Osteocyte (in vitro differentiated cells): Measurements from ENCODE around the gene FBXO47. TPM values are rescaled to one million over a fixed set of nuclear protein-coding genes. Genes with fewer than 3 reads are reported as not detected.
"Not testable (repeated sequence)": the region's sequence is repeated elsewhere in the genome, so short reads cannot be mapped to it uniquely, and the experiment has no call there.

Source experiments
- DNase-seq: peaks from one replicate; pipeline ENCODE4 v3.0.0; 2021; ENCODE audit warnings: mixed read lengths; ENCODE audit not compliant: unreplicated experiment; ENCODE audit errors: extremely low spot score
- H3K27ac Mint-ChIP-seq: one replicate; pipeline ENCODE4 v1.8.0; 2021; ENCODE audit warnings: mild to moderate bottlenecking, mixed read lengths; ENCODE audit not compliant: unreplicated experiment
- H3K27me3 Mint-ChIP-seq: one replicate; pipeline ENCODE4 v1.8.0; 2021; ENCODE audit warnings: mixed read lengths; ENCODE audit not compliant: unreplicated experiment
- H3K36me3 Mint-ChIP-seq: one replicate; pipeline ENCODE4 v1.8.0; 2021; ENCODE audit warnings: mixed read lengths; ENCODE audit not compliant: unreplicated experiment
- H3K4me1 Mint-ChIP-seq: one replicate; pipeline ENCODE4 v1.8.0; 2021; ENCODE audit warnings: mixed read lengths; ENCODE audit not compliant: unreplicated experiment
- H3K4me3 Mint-ChIP-seq: one replicate; pipeline ENCODE4 v1.8.0; 2021; ENCODE audit warnings: mild to moderate bottlenecking, moderate library complexity, mixed read lengths; ENCODE audit not compliant: unreplicated experiment
- H3K9me3 Mint-ChIP-seq: one replicate; pipeline ENCODE4 v1.8.0; 2021; ENCODE audit warnings: mixed read lengths; ENCODE audit not compliant: unreplicated experiment
- total RNA-seq: library from RNA; stranded (reverse); gene quantifications from 2 replicates; pipeline ENCODE4 v1.2.1, GENCODE V29; 2021
- TF ChIP-seq, protein P1 (sequence below): fragments of 200-600 bp; sonication (generic); IDR thresholded peaks from 2 replicates; pipeline ENCODE4 v1.5.0; 2021; ENCODE audit warnings: antibody characterized with exemption, mild to moderate bottlenecking, moderate library complexity

The FBXO47 gene
- total RNA-seq, 1 donor from 2014 or later, result not detected

DNA sequence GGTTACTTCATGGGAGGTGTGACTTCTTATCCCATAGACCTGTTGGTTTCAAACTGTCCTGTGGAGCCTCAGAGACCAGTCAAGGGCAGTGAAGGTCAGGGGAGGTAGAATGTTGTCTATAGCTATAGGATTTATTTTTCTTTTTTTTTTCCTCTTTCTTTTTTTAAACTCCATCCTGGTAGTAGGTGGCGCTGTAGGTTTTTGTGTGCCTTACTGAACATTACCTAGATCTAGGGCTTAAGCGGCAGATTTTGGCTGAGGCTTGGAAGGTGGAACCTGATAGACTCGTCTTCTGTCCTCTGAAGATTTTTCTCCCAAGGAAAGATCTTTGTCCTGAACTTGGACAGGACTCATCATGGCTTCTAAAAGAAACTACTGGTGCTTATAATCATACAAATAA lies 49.9 kb downstream of the FBXO47 start:
- no peak for DNase-seq
- Mint-ChIP-seq H3K4me3 (no peak overlapping the region), H3K9me3 (no peaks in the 10 kb centered on the region), H3K4me1 (peaks cover 34% of the 10 kb centered on the region), H3K27ac (peak overlapping the region; percentile 15), H3K36me3 (peaks cover 59% of the 10 kb centered on the region), H3K27me3 (no peaks in the 10 kb centered on the region)
- TF ChIP-seq, protein P1, sequence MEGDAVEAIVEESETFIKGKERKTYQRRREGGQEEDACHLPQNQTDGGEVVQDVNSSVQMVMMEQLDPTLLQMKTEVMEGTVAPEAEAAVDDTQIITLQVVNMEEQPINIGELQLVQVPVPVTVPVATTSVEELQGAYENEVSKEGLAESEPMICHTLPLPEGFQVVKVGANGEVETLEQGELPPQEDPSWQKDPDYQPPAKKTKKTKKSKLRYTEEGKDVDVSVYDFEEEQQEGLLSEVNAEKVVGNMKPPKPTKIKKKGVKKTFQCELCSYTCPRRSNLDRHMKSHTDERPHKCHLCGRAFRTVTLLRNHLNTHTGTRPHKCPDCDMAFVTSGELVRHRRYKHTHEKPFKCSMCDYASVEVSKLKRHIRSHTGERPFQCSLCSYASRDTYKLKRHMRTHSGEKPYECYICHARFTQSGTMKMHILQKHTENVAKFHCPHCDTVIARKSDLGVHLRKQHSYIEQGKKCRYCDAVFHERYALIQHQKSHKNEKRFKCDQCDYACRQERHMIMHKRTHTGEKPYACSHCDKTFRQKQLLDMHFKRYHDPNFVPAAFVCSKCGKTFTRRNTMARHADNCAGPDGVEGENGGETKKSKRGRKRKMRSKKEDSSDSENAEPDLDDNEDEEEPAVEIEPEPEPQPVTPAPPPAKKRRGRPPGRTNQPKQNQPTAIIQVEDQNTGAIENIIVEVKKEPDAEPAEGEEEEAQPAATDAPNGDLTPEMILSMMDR, result no peak

DNA sequence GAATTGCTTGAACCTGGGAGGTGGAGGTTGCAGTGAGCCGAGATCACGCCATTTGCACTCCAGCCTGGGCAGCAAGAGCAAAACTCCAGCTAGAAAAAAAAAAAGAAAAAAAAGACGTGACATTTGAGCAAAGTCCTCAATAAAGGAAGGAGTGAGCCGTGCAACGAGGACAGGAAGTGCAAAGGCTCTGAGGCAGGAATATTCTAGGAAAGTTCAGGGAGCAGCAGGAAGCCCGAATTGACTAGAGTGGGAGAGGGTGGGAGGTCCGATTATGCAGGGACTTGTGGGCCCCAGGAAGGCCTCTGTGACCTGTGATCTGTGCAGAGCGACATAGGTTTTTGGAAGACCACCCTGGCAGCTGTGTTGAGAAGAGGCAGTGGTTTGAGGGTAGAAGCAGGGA lies 50.4 kb downstream of the FBXO47 start:
- H3K27me3 Mint-ChIP-seq, result no peaks in the 10 kb centered on the region
- no peaks in the 10 kb centered on the region for H3K9me3 Mint-ChIP-seq
- peaks cover 55% of the 10 kb centered on the region for H3K36me3 Mint-ChIP-seq
- peak; percentile 27 for DNase-seq
- TF ChIP-seq, protein P1, result no peak
- H3K27ac Mint-ChIP-seq, result peak overlapping the region; percentile 15
- peaks cover 30% of the 10 kb centered on the region for H3K4me1 Mint-ChIP-seq
- H3K4me3 Mint-ChIP-seq, result no peak overlapping the region

DNA sequence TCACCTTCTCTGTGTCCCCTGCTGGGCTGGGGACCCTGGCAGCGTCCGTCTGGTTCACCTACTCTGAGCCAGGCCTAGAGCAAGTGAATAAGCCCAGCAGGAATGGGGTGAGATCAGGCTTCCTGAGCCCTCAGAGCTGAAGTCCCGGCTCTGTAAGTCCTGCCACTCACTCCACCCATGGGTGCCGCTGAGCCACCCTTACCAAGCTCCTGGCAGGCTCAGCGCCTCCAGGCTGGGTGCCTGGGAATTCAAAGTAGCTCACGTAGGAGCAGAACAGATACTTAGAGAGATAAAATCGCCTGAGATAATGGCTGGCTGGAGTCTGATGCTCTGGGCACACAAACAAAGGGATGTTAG lies 51.6 kb downstream of the FBXO47 start:
- Mint-ChIP-seq H3K27me3 (no peaks in the 10 kb centered on the region), H3K36me3 (peaks cover 55% of the 10 kb centered on the region), H3K9me3 (no peaks in the 10 kb centered on the region), H3K4me3 (no peak overlapping the region), H3K27ac (peak overlapping the region; percentile 47), H3K4me1 (peaks cover 18% of the 10 kb centered on the region)
- TF ChIP-seq, protein P1, result no peak
- DNase-seq, result peak; percentile 67

DNA sequence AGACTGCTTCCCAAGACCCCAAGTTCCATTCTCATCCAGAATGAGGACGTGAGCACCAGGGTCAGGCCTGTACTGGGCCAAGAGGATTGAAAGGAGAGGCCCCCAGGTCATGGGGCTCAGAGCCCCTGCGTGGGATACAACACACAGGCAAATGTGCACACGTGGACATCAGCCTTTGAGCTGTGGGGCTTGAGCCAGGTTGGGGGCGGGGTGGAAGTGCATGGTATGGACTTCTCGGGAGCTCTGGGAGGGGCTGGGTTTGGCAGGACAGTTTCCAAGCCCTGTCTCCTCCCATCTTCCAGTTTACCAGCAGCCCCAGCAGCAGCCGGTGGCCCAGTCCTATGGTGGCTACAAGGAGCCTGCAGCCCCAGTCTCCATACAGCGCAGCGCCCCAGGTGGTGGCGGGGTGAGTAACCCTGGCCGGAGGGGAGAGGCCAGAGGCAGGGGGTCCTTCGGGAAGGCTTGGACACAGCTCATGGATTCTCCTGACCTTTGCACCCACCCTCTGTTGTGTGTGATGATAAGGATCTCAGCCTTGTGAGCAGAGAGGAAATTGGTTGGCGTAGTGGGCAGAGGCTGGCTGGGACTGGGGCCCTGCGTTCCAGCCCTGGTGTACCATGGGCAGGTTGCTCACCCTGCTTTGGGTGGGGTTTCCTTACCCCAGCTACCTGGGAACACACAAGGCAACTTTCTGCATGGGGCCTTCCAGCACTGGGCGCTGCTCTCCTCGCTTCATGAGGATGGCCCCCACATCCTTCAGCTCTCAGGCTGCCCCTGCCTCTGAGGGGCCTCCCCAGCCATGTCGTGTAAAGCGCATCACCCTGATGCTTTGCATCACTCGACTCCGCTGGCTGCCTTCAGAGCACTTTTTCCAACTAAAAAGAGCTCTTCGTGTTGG lies 52.2 kb downstream of the FBXO47 start:
- TF ChIP-seq, protein P1, result no peak
- peaks cover 12% of the 10 kb centered on the region for H3K4me1 Mint-ChIP-seq
- no peaks in the 10 kb centered on the region for H3K9me3 Mint-ChIP-seq
- no peaks in the 10 kb centered on the region for H3K27me3 Mint-ChIP-seq
- H3K4me3 Mint-ChIP-seq, result no peak overlapping the region
- DNase-seq, result peak; percentile 75
- H3K27ac Mint-ChIP-seq, result peak overlapping the region; percentile 47
- H3K36me3 Mint-ChIP-seq, result peaks cover 50% of the 10 kb centered on the region

DNA sequence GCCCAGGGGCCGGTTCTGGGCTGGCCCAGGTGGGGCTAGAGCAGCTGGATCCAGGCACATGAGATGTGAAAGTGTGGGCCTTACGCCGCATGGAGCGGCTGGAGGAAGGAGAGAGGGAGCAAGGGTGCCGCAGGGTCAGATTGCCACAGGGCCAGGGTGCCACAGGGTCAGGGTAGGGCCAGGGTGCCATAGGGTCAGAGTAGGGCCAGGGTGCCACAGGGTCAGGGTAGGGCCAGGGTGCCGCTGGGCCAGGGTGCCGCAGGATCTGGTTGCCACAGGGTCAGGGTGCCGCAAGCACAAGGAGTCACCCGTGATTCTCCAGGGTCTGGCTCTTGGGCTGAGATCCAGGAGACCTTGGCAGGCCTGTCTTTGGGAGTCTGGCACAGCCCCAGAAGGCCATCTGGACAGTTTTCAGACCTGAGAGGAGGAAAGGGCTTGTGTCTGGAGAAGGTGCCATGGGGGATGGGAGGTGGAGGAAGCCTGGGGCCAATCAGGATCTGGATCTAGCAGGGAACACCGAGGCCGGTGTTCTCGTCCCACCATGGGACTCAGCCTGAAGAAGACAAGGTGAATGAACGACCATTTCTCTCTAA lies 54.9 kb downstream of the FBXO47 start:
- TF ChIP-seq, protein P1, result no peak
- peak; percentile 75 for DNase-seq
- Mint-ChIP-seq H3K4me3 (no peak overlapping the region), H3K27ac (peak overlapping the region; percentile 63), H3K4me1 (peaks cover 8% of the 10 kb centered on the region), H3K27me3 (no peaks in the 10 kb centered on the region), H3K9me3 (no peaks in the 10 kb centered on the region), H3K36me3 (peaks cover 34% of the 10 kb centered on the region)

DNA sequence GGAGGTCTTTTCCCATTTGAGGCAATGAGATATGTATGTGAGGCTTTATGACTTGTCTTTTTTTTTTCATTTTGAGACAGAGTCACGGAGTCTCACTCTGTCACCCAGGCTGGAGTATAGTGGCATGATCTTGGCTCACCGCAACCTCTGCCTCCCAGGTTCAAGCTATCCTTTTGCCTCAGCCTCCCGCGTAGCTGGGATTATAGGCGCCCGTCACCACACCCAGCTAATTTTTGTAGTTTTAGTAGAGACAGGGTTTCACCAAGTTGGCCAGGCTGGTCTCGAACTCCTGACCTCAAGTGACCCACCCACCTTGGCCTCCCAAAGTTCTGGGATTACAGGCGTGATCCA lies 55.5 kb downstream of the FBXO47 start:
- not testable (repeated sequence) for H3K27ac Mint-ChIP-seq, H3K9me3 Mint-ChIP-seq, H3K27me3 Mint-ChIP-seq, H3K4me1 Mint-ChIP-seq, H3K4me3 Mint-ChIP-seq
- peaks cover 31% of the 10 kb centered on the region for H3K36me3 Mint-ChIP-seq
- peak; percentile 62 for DNase-seq
